CD4-positive, alpha-beta T cell (primary cell): Measurements from ENCODE around the gene LRFN4. TPM values are rescaled to one million over a fixed set of nuclear protein-coding genes. Genes with fewer than 3 reads are reported as not detected.

ENCODE experiments used
- ATAC-seq: fragments of 200-7000 bp; cut with Tn5 transposase; one replicate; pipeline ENCODE4 v1.10.0; 2022; ENCODE audit warnings: mild to moderate bottlenecking; ENCODE audit not compliant: poor library complexity
- CTCF ChIA-PET: fragments of 350-600 bp; sonication (Branson Sonifier 250); formaldehyde crosslinking; loops from one replicate; lab custom pipeline; 2021; ENCODE audit warnings: antibody characterized with exemption, inconsistent platforms; lab: Charles Lee
- POLR2A ChIA-PET: fragments of 350-600 bp; sonication (Branson Sonifier 250); formaldehyde crosslinking; loops from one replicate; lab custom pipeline; 2021; ENCODE audit warnings: antibody characterized with exemption, inconsistent platforms; lab: Charles Lee
- DNase-seq, 14 experiments: peaks; one replicate each; pipeline ENCODE4 v3.0.0-alpha.2; 2013 to 2020; ENCODE audit warnings: mixed read lengths in 2 of 14
- H3K27ac ChIP-seq, 2 donors: one replicate each; pipeline versions ENCODE4 v1.5.1 to v1.7.0; 2013; ENCODE audit warnings: low read length in 2 of 2, low read depth in 1 of 2, mild to moderate bottlenecking in 1 of 2
- H3K27me3 ChIP-seq, 2 experiments: 1 replicate in 1 of 2; 2 replicates in 1 of 2; pipeline versions ENCODE4 v1.6.1 to v1.7.0; 2013; ENCODE audit warnings: low read length in 2 of 2, control low read depth in 1 of 2, mild to moderate bottlenecking in 1 of 2, moderate library complexity in 1 of 2; ENCODE audit not compliant: insufficient read depth in 2 of 2, control insufficient read depth in 1 of 2
- H3K36me3 ChIP-seq: one replicate; pipeline ENCODE4 v1.6.1; 2013; ENCODE audit warnings: low read length, control low read depth; ENCODE audit not compliant: insufficient read depth
- H3K4me1 ChIP-seq: one replicate; pipeline ENCODE4 v1.6.1; 2013; ENCODE audit warnings: low read length, control low read depth; ENCODE audit not compliant: insufficient read depth
- H3K4me3 ChIP-seq: one replicate; pipeline ENCODE4 v1.5.1; 2013; ENCODE audit warnings: mild to moderate bottlenecking, low read length, moderate library complexity
- H3K9me3 ChIP-seq, 2 experiments: 1 replicate in 1 of 2; 2 replicates in 1 of 2; pipeline versions ENCODE4 v1.6.1 to v1.7.0; 2013; ENCODE audit warnings: low read length in 2 of 2, mild to moderate bottlenecking in 2 of 2, control low read depth in 1 of 2, moderate library complexity in 1 of 2; ENCODE audit not compliant: control insufficient read depth in 1 of 2, insufficient read depth in 1 of 2
- H3K27ac Mint-ChIP-seq: one replicate; pipeline ENCODE4 v1.8.0; 2020; ENCODE audit warnings: mixed read lengths
- H3K27me3 Mint-ChIP-seq: one replicate; pipeline ENCODE4 v1.8.0; 2021; ENCODE audit warnings: mixed read lengths
- H3K36me3 Mint-ChIP-seq: one replicate; pipeline ENCODE4 v1.8.0; 2021; ENCODE audit warnings: low read depth, mixed read lengths
- H3K4me1 Mint-ChIP-seq: one replicate; pipeline ENCODE4 v1.8.0; 2021; ENCODE audit warnings: low read depth, mixed read lengths
- H3K4me3 Mint-ChIP-seq: one replicate; pipeline ENCODE4 v1.8.0; 2020; ENCODE audit warnings: mild to moderate bottlenecking, mixed read lengths
- H3K9me3 Mint-ChIP-seq: one replicate; pipeline ENCODE4 v1.8.0; 2020; ENCODE audit warnings: mixed read lengths
- intact Hi-C, 2 experiments: fragments of 100-400 bp; cut with DNase I in 1 of 2; cut with micrococcal nuclease in 1 of 2; formaldehyde crosslinking; loops; one replicate each; pipeline versions ENCODE4 v1.15.1 to v1.9.0; 2023 to 2025; cut with DNase I, micrococcal nuclease
- total RNA-seq, 174 experiments: library from RNA in 2 of 174; stranded (reverse) in 2 of 174; gene quantifications; one replicate each; pipeline ENCODE4 v1.2.3 and lab custom pipeline; 2021 to 2026
- TF ChIP-seq, protein P1 (sequence below): fragments of 200-600 bp; IDR thresholded peaks from one replicate; pipeline ENCODE4 v1.8.0; 2022; ENCODE audit warnings: antibody characterized with exemption, mild to moderate bottlenecking

LRFN4 gene
- total RNA-seq, 2 experiments from 2014 or later: 1.6 to 2.5 TPM

DNA sequence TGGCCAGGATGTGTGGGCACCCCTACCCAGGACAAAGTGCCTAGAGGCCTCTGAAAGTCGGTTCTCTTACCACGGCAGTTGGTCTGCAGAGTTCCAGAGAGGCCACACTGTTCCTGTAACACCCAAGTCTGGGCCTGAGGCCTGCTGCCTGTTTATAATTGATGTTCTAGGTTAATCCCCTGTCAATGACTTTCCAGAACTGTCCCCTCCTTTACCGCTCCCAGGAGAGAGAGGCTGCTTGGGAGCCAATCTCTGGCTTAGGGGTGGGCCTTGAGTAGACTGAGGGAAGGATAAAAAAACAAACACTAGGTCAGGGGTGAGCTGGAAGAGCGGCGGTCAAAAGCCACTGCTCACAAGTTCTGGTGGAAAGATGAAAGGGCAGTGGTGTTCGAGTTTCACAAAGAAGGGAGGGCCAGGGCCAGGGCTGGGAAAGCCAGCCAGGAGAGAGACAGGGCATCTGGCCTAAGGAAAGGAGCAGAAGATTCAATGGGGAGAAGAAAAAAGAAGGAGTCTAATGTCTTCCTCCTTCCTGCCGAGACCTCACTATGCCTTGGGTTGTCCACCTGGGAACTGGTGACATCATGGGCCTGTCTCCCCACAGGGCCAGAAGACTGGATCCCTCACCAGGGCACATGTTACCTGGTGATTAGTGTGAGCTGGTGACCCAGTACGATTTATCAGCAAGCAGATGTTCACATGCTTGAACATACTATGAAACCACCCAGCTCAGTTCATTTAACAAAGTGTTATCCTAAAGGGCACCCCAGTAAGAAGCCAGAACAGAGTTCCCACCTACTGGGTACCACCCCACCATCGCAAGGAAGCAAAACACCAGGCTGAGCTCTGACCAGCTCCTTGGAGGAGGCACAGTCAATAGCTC is 51.1 kb downstream of the LRFN4 start:
- no peaks in the 10 kb centered on the region for H3K9me3 ChIP-seq
- H3K27ac Mint-ChIP-seq: no peak overlapping the region
- no peaks in the 10 kb centered on the region for H3K36me3 ChIP-seq
- TF ChIP-seq, protein P1, sequence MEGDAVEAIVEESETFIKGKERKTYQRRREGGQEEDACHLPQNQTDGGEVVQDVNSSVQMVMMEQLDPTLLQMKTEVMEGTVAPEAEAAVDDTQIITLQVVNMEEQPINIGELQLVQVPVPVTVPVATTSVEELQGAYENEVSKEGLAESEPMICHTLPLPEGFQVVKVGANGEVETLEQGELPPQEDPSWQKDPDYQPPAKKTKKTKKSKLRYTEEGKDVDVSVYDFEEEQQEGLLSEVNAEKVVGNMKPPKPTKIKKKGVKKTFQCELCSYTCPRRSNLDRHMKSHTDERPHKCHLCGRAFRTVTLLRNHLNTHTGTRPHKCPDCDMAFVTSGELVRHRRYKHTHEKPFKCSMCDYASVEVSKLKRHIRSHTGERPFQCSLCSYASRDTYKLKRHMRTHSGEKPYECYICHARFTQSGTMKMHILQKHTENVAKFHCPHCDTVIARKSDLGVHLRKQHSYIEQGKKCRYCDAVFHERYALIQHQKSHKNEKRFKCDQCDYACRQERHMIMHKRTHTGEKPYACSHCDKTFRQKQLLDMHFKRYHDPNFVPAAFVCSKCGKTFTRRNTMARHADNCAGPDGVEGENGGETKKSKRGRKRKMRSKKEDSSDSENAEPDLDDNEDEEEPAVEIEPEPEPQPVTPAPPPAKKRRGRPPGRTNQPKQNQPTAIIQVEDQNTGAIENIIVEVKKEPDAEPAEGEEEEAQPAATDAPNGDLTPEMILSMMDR: no peak
- CTCF ChIA-PET: no interaction called here
- no peaks in the 10 kb centered on the region for H3K27me3 ChIP-seq
- no peaks in the 10 kb centered on the region for H3K27me3 Mint-ChIP-seq
- intact Hi-C loops: no loop called here
- no peak overlapping the region for H3K4me3 Mint-ChIP-seq
- H3K4me1 Mint-ChIP-seq: no peaks in the 10 kb centered on the region
- H3K27ac ChIP-seq: no peak overlapping the region
- H3K4me1 ChIP-seq: no peaks in the 10 kb centered on the region
- no peaks in the 10 kb centered on the region for H3K36me3 Mint-ChIP-seq
- ATAC-seq (no peak), DNase-seq (peak in 1 of 14 experiments; percentile 3)
- no peak overlapping the region for H3K4me3 ChIP-seq
- H3K9me3 Mint-ChIP-seq: no peaks in the 10 kb centered on the region
- POLR2A ChIA-PET: no interaction called here

DNA sequence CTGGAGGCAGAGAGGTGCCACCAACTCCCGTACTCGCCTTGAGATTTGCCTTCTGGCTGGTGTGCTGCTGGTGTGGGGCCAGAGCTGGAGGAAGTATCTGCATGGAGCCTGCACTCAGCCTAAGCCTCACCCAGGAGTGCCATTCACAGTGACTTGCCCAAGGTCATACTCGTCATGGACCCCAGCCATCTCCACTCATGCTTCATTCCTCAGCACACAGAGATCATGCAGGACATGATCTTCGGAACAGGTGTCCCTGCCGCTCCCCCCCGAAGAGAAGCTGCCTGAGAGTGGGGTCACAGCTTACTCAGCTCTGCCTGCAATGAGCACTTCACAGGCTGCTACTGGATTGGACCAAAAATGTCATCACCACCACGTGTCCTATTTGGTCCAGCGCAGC is 52.3 kb downstream of the LRFN4 start:
- TF ChIP-seq, protein P1: no peak
- intact Hi-C loops: no loop called here
- no peak overlapping the region for H3K27ac ChIP-seq
- CTCF ChIA-PET: no interaction called here
- Mint-ChIP-seq H3K27ac (no peak overlapping the region), H3K4me3 (no peak overlapping the region), H3K36me3 (no peaks in the 10 kb centered on the region), H3K27me3 (no peaks in the 10 kb centered on the region), H3K9me3 (no peaks in the 10 kb centered on the region), H3K4me1 (no peaks in the 10 kb centered on the region)
- DNase-seq (no peak), ATAC-seq (no peak)
- no peaks in the 10 kb centered on the region for H3K36me3 ChIP-seq
- H3K4me1 ChIP-seq: no peaks in the 10 kb centered on the region
- no peaks in the 10 kb centered on the region for H3K9me3 ChIP-seq
- H3K27me3 ChIP-seq: no peaks in the 10 kb centered on the region
- no peak overlapping the region for H3K4me3 ChIP-seq
- POLR2A ChIA-PET: no interaction called here

DNA sequence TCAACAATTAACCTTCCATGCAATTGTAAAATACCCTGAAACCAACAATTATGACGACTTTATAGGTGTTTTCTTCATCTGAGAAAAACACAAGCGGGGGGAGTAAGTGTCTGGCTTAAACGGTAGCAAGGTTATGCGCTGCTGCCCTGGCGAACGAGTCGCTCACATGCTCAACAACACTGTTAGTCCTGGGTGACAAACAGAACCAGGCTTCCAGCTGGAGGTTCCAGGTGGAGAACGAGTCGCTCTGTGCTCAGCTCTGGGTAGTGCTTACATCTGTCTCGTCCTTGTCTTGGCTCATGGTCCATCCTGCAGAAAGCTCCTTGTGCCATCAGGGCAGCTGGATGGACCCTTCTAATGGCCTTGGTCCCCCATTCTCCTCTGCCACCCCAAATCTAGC is 53.2 kb downstream of the LRFN4 start:
- H3K27ac Mint-ChIP-seq: no peak overlapping the region
- TF ChIP-seq, protein P1: no peak
- POLR2A ChIA-PET: no interaction called here

More for the DNA sequence above, 53.2 kb downstream of the LRFN4 start:
- H3K4me3 ChIP-seq: no peak overlapping the region
- H3K9me3 ChIP-seq: no peaks in the 10 kb centered on the region
- Mint-ChIP-seq H3K4me1 (no peaks in the 10 kb centered on the region), H3K27me3 (no peaks in the 10 kb centered on the region), H3K4me3 (no peak overlapping the region), H3K9me3 (no peaks in the 10 kb centered on the region), H3K36me3 (no peaks in the 10 kb centered on the region)
- DNase-seq (peak in 1 of 14 experiments; percentile 9), ATAC-seq (no peak)
- intact Hi-C loops: no loop called here
- H3K4me1 ChIP-seq: no peaks in the 10 kb centered on the region
- CTCF ChIA-PET: no interaction called here
- H3K27me3 ChIP-seq: no peaks in the 10 kb centered on the region
- no peak overlapping the region for H3K27ac ChIP-seq
- no peaks in the 10 kb centered on the region for H3K36me3 ChIP-seq

Other genes with a start within 250 kb of the LRFN4 start
- 100 to 1,000 TPM; 239 to 250 TPM for gene RBM14, start 240.4 kb upstream of the LRFN4 start, total RNA-seq
- 100 to 1,000 TPM; 194 to 197 TPM for gene RBM4, start 218.4 kb upstream of the LRFN4 start, total RNA-seq
- gene RBM4B, start 179.2 kb upstream of the LRFN4 start, total RNA-seq: 1 to 10 TPM; 3.8 to 5.1 TPM
- not detected for gene SPTBN2, start 127.8 kb upstream of the LRFN4 start, total RNA-seq
- 10 to 100 TPM; 60.1 to 63.0 TPM for gene RCE1, start 13.6 kb upstream of the LRFN4 start, total RNA-seq
- 1 to 10 TPM; 5.1 to 7.1 TPM for gene PC, start 101.3 kb downstream of the LRFN4 start, total RNA-seq
- not detected for gene C11orf86, start 118.2 kb downstream of the LRFN4 start, total RNA-seq
- not detected for gene SYT12, start 166.1 kb downstream of the LRFN4 start, total RNA-seq
- not detected for gene RHOD, start 199.8 kb downstream of the LRFN4 start, total RNA-seq